Measurements from ENCODE around the gene DIDO1.

DNA sequence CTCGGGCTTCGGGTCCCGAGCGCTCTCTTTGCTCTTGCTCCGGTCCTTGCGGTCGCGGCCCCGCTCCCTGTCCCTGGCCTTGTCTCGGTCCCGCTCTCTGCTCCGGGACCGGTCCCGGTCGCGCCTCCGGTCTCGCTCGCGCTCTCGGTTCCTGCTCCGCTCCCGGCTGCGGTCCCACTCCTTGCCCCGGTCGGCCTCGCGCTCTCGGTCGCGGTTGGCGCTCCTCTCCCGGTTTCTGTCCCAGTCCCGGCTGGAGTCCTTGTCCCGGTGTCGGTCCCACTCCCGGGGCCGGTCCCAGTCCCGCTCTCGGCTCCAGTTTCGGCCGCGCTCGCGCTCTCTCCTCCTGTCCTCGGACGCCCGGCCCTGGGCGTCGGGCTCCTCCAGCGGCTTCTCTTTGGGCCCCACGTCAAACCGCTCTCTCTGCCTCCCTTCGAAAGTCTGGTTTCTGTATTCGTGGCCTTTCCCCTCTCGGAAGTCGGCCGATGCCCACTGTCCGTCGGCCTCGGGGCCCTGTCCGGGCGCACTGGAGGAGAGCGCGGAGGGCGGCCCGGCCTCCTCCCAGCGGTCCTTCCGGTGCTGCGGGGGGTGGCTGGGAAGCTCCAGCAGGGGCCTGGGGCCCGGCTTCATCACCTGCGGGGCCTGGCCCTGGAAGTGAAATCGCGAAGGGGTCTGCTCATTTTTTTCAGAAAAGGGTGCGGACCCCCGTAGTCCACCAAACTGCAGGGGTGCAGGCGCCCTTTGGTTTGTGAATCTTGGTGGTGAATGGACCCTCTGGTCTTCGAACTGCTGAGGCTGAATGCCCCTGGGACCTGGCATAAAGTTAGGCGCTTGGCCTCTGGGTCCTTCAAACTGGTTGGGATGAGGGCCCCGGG, 46.8 kb downstream of the DIDO1 start:
- TF ChIP-seq CHD4 (IDR thresholded peaks at IDR 0.05; ENCODE audit: borderline replicate concordance, low read length) (no peak), RBM39 (IDR thresholded peaks at IDR 0.05; ENCODE audit: low read depth, low read length, poor library complexity, severe bottlenecking) (no peak), SOX13 (IDR thresholded peaks at IDR 0.05) (no peak), SOX13 (CRISPR knock-in tag; conservative IDR thresholded peaks at IDR 0.05 in 1 of 2, IDR thresholded peaks at IDR 0.05 in 1 of 2) (no peak), ZSCAN9 (CRISPR knock-in tag; IDR thresholded peaks at IDR 0.05; ENCODE audit: borderline replicate concordance) (no peak), GRHL1 (CRISPR knock-in tag; conservative IDR thresholded peaks at IDR 0.05) (no peak), REL (CRISPR knock-in tag; conservative IDR thresholded peaks at IDR 0.05) (no peak), HOXA7 (CRISPR knock-in tag; IDR thresholded peaks at IDR 0.05) (no peak), CTCF (CRISPR knock-in tag; IDR thresholded peaks at IDR 0.05) (no peak), CEBPB (IDR thresholded peaks at IDR 0.05; ENCODE audit: borderline replicate concordance, low read depth, low read length) (no peak)
- TF ChIP-seq, protein P1, sequence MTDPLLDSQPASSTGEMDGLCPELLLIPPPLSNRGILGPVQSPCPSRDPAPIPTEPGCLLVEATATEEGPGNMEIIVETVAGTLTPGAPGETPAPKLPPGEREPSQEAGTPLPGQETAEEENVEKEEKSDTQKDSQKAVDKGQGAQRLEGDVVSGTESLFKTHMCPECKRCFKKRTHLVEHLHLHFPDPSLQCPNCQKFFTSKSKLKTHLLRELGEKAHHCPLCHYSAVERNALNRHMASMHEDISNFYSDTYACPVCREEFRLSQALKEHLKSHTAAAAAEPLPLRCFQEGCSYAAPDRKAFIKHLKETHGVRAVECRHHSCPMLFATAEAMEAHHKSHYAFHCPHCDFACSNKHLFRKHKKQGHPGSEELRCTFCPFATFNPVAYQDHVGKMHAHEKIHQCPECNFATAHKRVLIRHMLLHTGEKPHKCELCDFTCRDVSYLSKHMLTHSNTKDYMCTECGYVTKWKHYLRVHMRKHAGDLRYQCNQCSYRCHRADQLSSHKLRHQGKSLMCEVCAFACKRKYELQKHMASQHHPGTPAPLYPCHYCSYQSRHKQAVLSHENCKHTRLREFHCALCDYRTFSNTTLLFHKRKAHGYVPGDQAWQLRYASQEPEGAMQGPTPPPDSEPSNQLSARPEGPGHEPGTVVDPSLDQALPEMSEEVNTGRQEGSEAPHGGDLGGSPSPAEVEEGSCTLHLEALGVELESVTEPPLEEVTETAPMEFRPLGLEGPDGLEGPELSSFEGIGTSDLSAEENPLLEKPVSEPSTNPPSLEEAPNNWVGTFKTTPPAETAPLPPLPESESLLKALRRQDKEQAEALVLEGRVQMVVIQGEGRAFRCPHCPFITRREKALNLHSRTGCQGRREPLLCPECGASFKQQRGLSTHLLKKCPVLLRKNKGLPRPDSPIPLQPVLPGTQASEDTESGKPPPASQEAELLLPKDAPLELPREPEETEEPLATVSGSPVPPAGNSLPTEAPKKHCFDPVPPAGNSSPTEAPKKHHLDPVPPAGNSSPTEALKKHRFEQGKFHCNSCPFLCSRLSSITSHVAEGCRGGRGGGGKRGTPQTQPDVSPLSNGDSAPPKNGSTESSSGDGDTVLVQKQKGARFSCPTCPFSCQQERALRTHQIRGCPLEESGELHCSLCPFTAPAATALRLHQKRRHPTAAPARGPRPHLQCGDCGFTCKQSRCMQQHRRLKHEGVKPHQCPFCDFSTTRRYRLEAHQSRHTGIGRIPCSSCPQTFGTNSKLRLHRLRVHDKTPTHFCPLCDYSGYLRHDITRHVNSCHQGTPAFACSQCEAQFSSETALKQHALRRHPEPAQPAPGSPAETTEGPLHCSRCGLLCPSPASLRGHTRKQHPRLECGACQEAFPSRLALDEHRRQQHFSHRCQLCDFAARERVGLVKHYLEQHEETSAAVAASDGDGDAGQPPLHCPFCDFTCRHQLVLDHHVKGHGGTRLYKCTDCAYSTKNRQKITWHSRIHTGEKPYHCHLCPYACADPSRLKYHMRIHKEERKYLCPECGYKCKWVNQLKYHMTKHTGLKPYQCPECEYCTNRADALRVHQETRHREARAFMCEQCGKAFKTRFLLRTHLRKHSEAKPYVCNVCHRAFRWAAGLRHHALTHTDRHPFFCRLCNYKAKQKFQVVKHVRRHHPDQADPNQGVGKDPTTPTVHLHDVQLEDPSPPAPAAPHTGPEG (CRISPR knock-in tag; IDR thresholded peaks at IDR 0.05), result no peak
- TF ChIP-seq, protein P2, sequence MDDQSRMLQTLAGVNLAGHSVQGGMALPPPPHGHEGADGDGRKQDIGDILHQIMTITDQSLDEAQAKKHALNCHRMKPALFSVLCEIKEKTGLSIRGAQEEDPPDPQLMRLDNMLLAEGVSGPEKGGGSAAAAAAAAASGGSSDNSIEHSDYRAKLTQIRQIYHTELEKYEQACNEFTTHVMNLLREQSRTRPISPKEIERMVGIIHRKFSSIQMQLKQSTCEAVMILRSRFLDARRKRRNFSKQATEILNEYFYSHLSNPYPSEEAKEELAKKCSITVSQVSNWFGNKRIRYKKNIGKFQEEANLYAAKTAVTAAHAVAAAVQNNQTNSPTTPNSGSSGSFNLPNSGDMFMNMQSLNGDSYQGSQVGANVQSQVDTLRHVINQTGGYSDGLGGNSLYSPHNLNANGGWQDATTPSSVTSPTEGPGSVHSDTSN (CRISPR knock-in tag; IDR thresholded peaks at IDR 0.05; ENCODE audit: borderline replicate concordance), result no peak

Data from HepG2 (cell line).